ENCODE data around the gene ZNF335. TPM values are rescaled to one million over a fixed set of nuclear protein-coding genes. Genes with fewer than 3 reads are reported as not detected.
"Not testable (repeated sequence)": the region's sequence is repeated elsewhere in the genome, so short reads cannot be mapped to it uniquely, and the experiment has no call there.

ZNF335 gene
- total RNA-seq, 4 donors from 2014 or later: 10.5 to 22.5 (median 19.8) TPM

- intact Hi-C loops (cut with DNase I): no loop called here
- WGBS, 2 donors: 89 to 95% methylated on average over 7 to 13 of the region's 17 CpGs
- Histone ChIP-seq H3K36me3 (peaks cover 0 to 54% (median 5%) of the 10 kb centered on the region in 3 donors), H3K4me3 (no peak overlapping the region), H3K27ac (no peak overlapping the region), H3K27me3 (no peaks in the 10 kb centered on the region), H3K4me1 (peaks cover 0 to 28% (median 13%) of the 10 kb centered on the region in 3 donors), H3K9me3 (no peaks in the 10 kb centered on the region)
- no peak for DNase-seq
- no peak for TF ChIP-seq POLR2A (IDR thresholded peaks at IDR 0.05)
- no peak for TF ChIP-seq CTCF (IDR thresholded peaks at IDR 0.05)
Measured at GRCh38 chr20:45907219-45907948, 64.6 kb downstream of the ZNF335 start.

GRCh38 chr20:45905505-45906079 is 66.4 kb downstream of the ZNF335 start:
- Histone ChIP-seq H3K9me3 (no peaks in the 10 kb centered on the region), H3K27ac (no peak overlapping the region), H3K4me1 (peaks cover 0 to 10% (median 0%) of the 10 kb centered on the region in 3 donors), H3K27me3 (no peaks in the 10 kb centered on the region), H3K4me3 (no peak overlapping the region), H3K36me3 (peaks cover 0 to 72% (median 11%) of the 10 kb centered on the region in 3 donors)
- intact Hi-C loops (cut with DNase I): no loop called here
- TF ChIP-seq POLR2A (IDR thresholded peaks at IDR 0.05) (no peak), CTCF (IDR thresholded peaks at IDR 0.05) (no peak)
- DNase-seq: no peak
- WGBS, 2 donors: 71 to 82% methylated on average over 6 to 8 of the region's 8 CpGs

GRCh38 chr20:45904583-45905504 is 67.2 kb downstream of the ZNF335 start:
- WGBS, 2 donors: 78 to 80% methylated on average over 10 to 12 of the region's 16 CpGs
- no peak overlapping the region for H3K27ac ChIP-seq
- intact Hi-C loops (cut with DNase I): no loop called here
- peaks cover 0 to 3% (median 0%) of the 10 kb centered on the region in 3 donors for H3K4me1 ChIP-seq
- H3K9me3 ChIP-seq: no peaks in the 10 kb centered on the region
- H3K4me3 ChIP-seq: no peak overlapping the region
- peaks cover 0 to 79% (median 11%) of the 10 kb centered on the region in 3 donors for H3K36me3 ChIP-seq
- TF ChIP-seq CTCF (IDR thresholded peaks at IDR 0.05) (no peak), POLR2A (IDR thresholded peaks at IDR 0.05) (no peak)
- no peak for DNase-seq
- no peaks in the 10 kb centered on the region for H3K27me3 ChIP-seq

- no peaks in the 10 kb centered on the region for H3K27me3 ChIP-seq
- DNase-seq: no peak
- H3K4me1 ChIP-seq: no peaks in the 10 kb centered on the region
- intact Hi-C loops (cut with DNase I): no loop called here
- WGBS, 2 donors: 97% methylated on average over 8 of the region's 14 CpGs; no CpG with 5 or more reads in 1 of the 2 donors
- TF ChIP-seq CTCF (IDR thresholded peaks at IDR 0.05) (no peak), POLR2A (IDR thresholded peaks at IDR 0.05) (no peak)
- H3K4me3 ChIP-seq: no peak overlapping the region
- H3K9me3 ChIP-seq: no peaks in the 10 kb centered on the region
- peaks cover 0 to 92% (median 16%) of the 10 kb centered on the region in 3 donors for H3K36me3 ChIP-seq
- H3K27ac ChIP-seq: no peak overlapping the region
Measured at GRCh38 chr20:45902199-45902701, 69.8 kb downstream of the ZNF335 start.

GRCh38 chr20:45901332-45901731 is 70.7 kb downstream of the ZNF335 start:
- 87 to 94% methylated on average over 6 of the region's 6 CpGs for WGBS, 2 donors
- H3K4me1 ChIP-seq; H3K27ac ChIP-seq; H3K4me3 ChIP-seq; H3K9me3 ChIP-seq; DNase-seq; H3K27me3 ChIP-seq; intact Hi-C loops (cut with DNase I): not testable (repeated sequence)
- H3K36me3 ChIP-seq: peaks cover 0 to 93% (median 17%) of the 10 kb centered on the region in 3 donors
